Activated CD4-positive, CD25-positive, alpha-beta regulatory T cell treated with anti-CD3 and anti-CD28 coated beads, Interleukin-2, amount 50 U/mL, for 16 hours (primary cell): ENCODE results near the gene NTSR2.

Source experiments
- DNase-seq: peaks from one replicate; pipeline ENCODE4 v3.0.0-alpha.2; 2020; ENCODE audit warnings: low read depth, low spot score

Gene NTSR2

GRCh38 chr2:11669454-11670291 lies at the start of gene NTSR2:
NTSR2 (minus strand) TSS chr2:11670195; CDS start chr2:11670129, 66 bp downstream.
- DNase-seq: no peak

GRCh38 chr2:11719230-11719977 lies 49.4 kb upstream of the NTSR2 start:
- no peak for DNase-seq

- no peak for DNase-seq
Measured at GRCh38 chr2:11718606-11719005, 48.6 kb upstream of the NTSR2 start.

DNA sequence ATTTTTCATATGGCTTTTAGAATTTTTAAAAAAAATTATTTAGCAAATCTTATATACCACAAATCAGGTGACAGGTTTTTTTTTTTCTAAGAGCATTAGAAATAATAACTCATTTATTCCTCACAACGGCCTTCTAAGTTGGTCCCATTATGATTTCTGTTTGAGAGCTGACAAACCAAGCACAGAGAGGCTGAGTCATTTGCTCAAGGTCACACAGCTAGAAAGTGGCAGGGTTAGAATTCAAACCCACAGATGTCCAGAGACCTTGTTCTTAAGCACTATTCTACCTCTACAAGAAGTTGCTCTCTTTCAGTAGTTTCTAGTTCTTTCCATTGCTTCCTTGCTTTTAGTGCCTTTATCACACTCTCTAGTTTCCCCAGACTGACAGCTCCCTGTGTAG lies 47.6 kb upstream of the NTSR2 start:
- no peak for DNase-seq

- DNase-seq: no peak
Measured at GRCh38 chr2:11716689-11717321, 46.8 kb upstream of the NTSR2 start.

GRCh38 chr2:11715987-11716652 lies 46.1 kb upstream of the NTSR2 start:
- no peak for DNase-seq

- no peak for DNase-seq
Measured at GRCh38 chr2:11713815-11714214, 43.8 kb upstream of the NTSR2 start.

DNA sequence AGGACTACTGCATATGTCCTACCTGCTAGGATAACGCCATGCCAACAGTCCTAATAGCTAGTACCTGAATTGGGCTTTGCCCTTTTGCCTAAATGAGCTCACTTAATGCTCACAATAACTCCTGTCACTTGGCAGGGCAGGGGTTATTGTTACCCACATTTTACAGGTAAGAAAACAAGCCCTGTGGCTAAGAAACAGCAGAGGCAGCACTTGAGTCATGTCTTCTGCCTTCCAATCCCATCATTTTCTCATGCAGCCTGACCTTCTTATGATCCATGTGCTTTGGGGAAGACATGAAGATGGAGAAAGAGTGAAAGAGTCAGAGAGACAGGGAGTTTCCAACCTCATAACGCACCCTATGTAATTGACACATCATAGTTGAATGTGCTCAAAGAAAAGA lies 42.9 kb upstream of the NTSR2 start:
- DNase-seq: no peak

DNA sequence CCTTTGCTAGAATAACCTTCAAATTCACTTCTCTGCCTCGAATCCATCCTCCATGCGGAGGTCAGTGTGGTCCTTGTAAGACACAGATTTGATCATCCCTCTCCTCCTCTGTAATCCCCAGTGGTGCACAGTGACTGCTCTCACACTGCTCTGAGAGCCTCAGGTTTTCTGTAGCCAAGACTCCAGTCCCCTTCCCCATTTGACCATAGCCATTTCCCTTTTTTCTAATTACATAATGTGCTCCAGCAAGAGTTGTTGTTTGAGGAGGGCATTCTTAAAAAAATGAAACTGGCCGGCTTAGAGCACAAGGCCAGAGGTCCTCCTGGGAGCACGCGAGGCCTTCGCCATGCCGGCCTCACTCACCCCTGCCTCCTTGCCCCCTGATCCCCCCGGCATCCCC lies 41.8 kb upstream of the NTSR2 start:
- no peak for DNase-seq

- DNase-seq: no peak
Measured at GRCh38 chr2:11711354-11711716, 41.3 kb upstream of the NTSR2 start.

DNA sequence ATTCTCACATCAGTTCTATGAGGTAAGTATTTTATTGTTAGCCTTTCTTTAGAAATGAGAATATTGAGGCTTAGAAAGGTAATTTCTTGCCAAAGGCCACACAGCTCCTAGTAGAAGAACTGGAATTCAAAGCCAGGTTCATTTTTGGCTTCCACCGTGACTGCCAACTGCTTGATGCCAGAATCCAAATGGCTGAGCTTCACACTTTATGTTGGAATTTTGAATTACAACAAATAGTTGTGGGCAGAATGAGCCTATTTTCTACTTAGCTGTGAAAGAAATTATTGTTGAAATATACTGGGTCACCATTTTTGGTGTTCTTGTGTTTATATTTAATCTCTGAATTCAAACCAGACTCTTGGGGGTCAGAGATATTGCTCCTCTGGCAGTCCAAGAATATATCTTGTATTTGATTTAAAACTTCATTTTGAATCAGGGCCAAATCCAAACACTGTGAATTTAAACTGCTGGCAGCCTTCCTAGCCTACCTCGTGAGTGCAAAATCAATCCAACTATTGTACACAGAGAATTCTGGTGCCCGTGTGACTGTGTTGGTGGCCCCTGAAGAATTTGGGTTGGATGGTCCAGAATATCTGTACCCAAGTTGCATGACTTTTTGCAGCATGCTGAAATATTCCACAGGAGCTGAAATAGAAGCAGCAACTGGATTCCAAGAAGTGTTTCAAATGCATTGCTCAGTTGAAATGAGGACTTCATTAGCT lies 40.8 kb upstream of the NTSR2 start:
- no peak for DNase-seq

DNA sequence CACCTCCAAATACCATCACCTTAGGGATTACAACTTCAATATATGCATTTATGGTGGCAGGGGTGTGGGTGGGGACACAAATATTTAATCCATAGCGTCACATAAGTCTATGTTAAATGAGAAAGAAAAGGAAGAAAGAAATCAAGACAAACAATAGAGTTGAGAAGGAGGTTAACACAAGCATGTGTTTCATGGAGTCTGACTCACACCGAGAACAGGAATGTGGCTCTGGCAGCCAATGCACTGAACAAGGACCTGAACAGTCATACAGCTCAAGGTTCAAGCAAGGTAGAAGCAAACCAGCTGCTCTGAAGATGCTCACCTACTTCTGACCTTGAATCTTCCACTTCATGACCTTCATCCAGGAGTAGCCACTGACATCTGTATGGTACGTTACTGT lies 40.2 kb upstream of the NTSR2 start:
- DNase-seq: no peak

GRCh38 chr2:11709293-11709692 lies 39.3 kb upstream of the NTSR2 start:
- no peak for DNase-seq

- no peak for DNase-seq
Measured at GRCh38 chr2:11708106-11708505, 38.1 kb upstream of the NTSR2 start.

DNA sequence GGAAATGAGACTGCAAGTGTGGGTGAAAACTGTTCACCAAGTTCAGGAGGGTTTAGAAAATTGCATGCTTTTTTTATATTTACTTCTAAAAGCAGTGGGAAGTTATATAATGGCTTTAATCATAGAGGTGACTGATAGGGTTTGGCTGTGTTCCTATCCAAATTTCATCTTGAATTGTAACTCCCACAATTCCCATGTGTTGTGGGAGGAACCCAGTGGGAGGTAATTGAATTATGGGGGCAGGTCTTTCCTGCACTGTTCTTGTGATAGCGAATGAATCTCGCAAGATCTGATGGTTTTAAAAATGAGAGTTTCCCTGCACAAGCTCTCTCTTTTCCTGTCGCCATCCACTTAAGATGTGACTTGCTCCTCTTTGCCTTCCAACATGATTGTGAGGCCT lies 35.7 kb upstream of the NTSR2 start:
- no peak for DNase-seq

GRCh38 chr2:11705063-11705462 lies 35.1 kb upstream of the NTSR2 start:
- DNase-seq: no peak

- no peak for DNase-seq
Measured at GRCh38 chr2:11703700-11704099, 33.7 kb upstream of the NTSR2 start.

DNA sequence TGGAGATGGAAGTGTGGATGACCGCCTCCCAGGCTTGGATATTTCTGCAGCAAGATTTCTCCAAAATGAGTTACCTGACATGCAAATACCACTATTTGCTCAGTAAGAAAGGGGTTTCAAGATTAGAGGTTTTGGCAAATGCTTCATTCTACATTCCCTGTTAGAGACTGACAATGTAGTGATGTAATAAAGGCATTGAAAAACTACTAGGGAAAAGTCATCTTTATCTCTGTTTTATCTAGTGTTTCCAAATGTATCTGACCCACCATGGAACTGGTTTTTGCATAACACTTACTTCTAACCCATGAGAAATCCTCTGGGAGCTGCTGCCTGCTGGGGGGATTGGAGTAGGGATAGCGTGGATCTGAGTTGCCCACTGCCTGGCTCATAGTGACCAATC lies 33.0 kb upstream of the NTSR2 start:
- DNase-seq: no peak

DNA sequence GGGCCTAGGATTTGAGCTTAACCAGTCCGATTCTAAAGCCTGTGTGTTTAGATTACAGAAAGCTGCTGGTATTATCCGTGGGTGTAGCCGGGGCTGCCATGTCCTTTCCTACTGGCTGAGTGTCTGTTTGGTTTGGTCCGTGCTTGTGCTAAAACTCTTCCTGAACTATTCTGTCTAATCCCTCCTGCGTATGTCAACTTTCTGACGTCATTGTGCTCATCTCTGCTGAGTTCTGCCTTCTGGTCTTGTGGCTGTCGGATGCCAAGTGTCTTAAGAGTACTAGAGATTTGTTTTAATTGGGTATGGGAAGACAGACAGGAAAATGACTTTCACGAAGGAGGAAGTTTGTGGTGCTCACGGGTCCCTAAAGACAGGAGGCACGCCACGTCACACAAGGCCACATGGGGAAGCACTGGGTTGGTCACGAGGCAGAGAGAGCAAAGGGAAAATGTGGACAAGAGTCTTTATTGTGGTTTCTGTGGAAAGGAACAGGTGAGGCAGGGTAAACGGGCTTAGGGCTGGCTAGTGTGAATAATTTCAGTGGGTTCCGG lies 31.8 kb upstream of the NTSR2 start:
- no peak for DNase-seq

GRCh38 chr2:11701206-11701605 lies 31.2 kb upstream of the NTSR2 start:
- DNase-seq: no peak
